ENCODE results near the gene MYBPC3.

DNA sequence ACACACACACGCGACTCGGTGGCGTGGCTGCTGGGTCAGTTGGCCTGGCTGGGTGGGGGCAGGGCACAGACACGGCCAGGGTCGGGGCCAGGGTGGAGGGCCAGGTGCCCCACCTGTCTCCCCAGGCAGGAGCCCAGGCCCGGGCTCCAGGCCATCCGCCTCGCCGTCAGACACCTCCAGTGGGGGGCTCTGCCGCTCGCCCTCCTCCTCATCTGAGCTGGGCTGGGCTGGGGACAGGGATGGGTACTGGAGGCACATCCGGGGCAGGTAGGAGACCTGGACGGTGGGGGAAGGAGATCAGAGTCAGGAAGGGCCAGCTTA, 6.2 kb upstream of the MYBPC3 start:
- TF ChIP-seq, protein P1, sequence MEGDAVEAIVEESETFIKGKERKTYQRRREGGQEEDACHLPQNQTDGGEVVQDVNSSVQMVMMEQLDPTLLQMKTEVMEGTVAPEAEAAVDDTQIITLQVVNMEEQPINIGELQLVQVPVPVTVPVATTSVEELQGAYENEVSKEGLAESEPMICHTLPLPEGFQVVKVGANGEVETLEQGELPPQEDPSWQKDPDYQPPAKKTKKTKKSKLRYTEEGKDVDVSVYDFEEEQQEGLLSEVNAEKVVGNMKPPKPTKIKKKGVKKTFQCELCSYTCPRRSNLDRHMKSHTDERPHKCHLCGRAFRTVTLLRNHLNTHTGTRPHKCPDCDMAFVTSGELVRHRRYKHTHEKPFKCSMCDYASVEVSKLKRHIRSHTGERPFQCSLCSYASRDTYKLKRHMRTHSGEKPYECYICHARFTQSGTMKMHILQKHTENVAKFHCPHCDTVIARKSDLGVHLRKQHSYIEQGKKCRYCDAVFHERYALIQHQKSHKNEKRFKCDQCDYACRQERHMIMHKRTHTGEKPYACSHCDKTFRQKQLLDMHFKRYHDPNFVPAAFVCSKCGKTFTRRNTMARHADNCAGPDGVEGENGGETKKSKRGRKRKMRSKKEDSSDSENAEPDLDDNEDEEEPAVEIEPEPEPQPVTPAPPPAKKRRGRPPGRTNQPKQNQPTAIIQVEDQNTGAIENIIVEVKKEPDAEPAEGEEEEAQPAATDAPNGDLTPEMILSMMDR (IDR thresholded peaks at IDR 0.05) = no peak
- TF ChIP-seq POLR2A (IDR thresholded peaks at IDR 0.05) = no peak
